Activated naive CD4-positive, alpha-beta T cell treated with anti-CD3 and anti-CD28 coated beads, Interleukin-2, amount 50 U/mL, for 16 hours (primary cell): ENCODE data around the gene UBIAD1.
"Not testable (repeated sequence)": the region's sequence is repeated elsewhere in the genome, so short reads cannot be mapped to it uniquely, and the experiment has no call there.

Experiments used
- DNase-seq: peaks from one replicate; pipeline ENCODE4 v3.0.0-alpha.2; 2020

UBIAD1 gene, protein sequence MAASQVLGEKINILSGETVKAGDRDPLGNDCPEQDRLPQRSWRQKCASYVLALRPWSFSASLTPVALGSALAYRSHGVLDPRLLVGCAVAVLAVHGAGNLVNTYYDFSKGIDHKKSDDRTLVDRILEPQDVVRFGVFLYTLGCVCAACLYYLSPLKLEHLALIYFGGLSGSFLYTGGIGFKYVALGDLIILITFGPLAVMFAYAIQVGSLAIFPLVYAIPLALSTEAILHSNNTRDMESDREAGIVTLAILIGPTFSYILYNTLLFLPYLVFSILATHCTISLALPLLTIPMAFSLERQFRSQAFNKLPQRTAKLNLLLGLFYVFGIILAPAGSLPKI

GRCh38 chr1:11272832-11273594 is at the start of gene UBIAD1:
UBIAD1 (plus strand) TSS chr1:11273198; CDS start chr1:11273532, 334 bp downstream.
- peak; percentile 80 for DNase-seq

GRCh38 chr1:11227106-11228077 is 45.6 kb upstream of the UBIAD1 start:
- DNase-seq: no peak

DNA sequence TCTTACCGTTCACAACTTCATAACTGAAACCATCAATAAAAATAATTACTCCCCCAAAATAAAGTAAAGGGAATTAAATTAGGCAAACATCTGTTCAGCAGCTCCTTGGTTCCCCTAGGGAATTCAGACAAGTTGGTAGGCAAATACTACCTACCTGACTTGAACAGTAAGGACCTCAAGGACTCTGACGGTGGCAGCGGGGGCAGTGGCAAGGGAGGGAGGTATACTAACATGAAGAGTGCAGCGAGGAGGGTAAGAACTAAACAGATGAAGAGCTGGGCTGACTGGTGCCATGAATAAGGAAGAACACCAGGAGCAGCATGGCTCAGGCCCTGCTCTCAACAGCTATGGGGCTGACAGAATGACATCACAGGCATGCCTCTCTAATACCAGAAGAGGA is 43.8 kb upstream of the UBIAD1 start:
- DNase-seq: no peak

DNA sequence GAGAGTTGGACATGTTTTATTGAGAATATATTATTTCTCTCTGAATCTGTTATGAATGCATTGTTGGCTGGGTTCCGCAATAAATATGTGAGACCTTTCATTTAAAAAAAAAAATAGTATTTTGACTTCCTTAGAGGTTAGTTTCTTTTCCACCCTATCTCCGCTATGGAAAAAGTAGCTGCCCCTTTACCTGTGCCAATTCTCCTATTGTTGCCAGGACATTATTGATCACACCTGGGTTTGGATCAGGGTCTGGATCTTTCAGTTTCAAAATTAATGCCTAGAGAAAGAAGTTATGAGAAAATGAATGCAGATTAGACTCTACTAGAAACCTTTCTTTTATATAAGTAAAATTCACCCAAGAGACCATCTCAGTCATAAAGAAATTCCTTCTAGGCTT is 39.8 kb upstream of the UBIAD1 start:
- no peak for DNase-seq

- no peak for DNase-seq
These were observed 35.6 kb upstream of the UBIAD1 start for GRCh38 chr1:11237356-11237755.

- no peak for DNase-seq
These were observed 34.7 kb upstream of the UBIAD1 start for GRCh38 chr1:11238311-11238710.

DNA sequence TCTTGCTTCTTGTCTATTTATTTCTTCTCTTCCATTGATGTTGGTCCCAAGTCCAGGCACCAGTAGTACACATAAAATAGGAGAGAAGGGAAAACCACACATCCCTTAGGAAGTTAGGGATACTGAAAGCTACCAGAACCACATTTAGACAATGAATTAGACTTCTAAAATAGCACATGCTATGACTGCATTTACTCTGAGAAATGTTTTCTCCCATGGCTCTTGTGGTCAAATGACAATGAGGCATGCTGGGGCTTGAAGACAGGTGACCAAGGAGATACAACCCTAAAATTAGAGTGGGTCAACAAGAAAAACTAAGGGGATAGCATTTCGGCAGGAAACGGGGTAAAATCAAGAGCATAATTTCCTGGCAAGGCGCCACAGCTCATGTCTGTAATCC is 27.8 kb upstream of the UBIAD1 start:
- no peak for DNase-seq

- no peak for DNase-seq
These were observed 26.9 kb upstream of the UBIAD1 start for GRCh38 chr1:11245904-11246719.

- no peak for DNase-seq
These were observed 24.8 kb upstream of the UBIAD1 start for GRCh38 chr1:11248169-11248568.

GRCh38 chr1:11252538-11252937 is 20.5 kb upstream of the UBIAD1 start:
- no peak for DNase-seq

DNA sequence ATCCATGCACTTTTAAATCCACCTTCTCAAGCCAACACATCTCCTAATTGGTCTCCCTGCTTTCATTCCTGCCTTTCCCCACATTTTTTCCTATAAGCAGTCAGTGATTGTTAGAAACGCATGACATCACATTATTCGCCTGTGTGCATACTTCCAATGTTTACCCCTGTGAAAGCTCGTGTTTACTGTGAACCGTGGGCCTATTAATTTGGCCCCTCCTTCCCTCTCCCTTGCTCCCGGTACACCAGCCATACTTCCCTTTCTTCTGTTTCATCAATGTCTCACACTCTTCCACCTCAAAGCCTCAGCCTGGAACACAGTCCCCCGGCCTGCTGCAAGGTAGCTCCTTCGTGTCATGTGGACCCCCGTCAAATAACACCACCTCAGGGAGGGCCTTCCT is 19.8 kb upstream of the UBIAD1 start:
- DNase-seq: no peak

GRCh38 chr1:11256299-11256698 is 16.7 kb upstream of the UBIAD1 start:
- DNase-seq: no peak

- DNase-seq: peak; percentile 96
These were observed 10.6 kb upstream of the UBIAD1 start, which contains the start of gene MTOR for GRCh38 chr1:11262171-11263049. MTOR (minus strand) TSS chr1:11262551; CDS start chr1:11259409, 3,142 bp downstream.

GRCh38 chr1:11266268-11267074 is 6.5 kb upstream of the UBIAD1 start:
- no peak for DNase-seq

GRCh38 chr1:11267350-11268337 is 5.4 kb upstream of the UBIAD1 start:
- DNase-seq: not testable (repeated sequence)

DNA sequence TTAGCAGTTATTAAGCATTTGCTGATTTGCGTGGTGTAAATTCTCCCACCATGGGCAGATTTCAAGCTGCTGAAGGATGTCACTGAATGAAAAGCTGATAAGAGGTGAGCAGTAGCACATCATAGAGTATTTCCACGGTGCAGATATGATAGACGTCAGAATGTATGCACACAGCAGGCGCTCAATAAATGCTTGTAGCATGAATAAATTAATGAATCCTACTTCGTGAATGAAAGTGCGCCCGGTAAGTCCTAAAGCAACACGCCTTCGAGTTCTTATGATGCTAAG is 510 bp upstream of the UBIAD1 start:
- DNase-seq: no peak

- peak; percentile 15 for DNase-seq
These were observed 717 bp downstream of the UBIAD1 start for GRCh38 chr1:11273595-11274234.

DNA sequence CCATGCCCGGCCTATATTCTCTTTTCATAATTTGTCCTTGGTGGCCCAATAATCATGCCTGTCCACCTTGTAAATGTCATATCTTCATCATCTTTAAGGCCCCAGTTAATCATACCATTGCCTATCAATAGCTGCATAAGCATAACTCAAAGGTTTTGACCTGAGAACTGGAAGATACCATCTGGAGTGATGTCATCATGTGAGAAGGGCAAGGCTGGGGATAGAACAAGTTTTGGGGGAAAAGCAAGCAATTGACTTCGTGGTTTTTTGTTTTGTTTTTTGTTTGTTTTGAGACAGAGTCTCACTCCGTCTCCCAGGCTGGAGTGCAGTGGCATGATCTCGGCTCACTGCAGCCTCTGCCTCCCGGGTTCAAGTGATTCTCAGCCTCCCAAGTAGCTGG is 6.2 kb downstream of the UBIAD1 start:
- DNase-seq: no peak

DNA sequence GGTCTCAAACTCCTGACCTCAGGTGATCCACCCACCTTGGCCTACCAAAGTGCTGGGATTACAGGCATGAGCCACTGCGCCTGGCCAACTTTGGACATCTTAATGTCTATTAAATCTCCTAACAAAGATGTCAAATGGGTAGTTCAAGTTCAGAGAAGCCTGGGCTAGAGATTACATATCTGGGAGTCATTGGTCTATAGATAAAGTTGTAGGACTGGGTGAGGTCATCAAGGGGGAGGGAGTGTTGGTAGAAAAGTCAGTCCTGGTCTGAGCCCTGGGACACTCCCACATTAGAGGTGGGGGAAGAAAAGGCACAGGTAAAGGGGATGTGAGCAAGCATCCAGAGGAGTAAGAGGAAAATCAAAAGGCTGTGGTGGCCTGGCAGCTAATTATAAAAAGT is 6.6 kb downstream of the UBIAD1 start:
- DNase-seq: no peak
